ENCODE results near the gene SMCO4.

The SMCO4 gene

DNA sequence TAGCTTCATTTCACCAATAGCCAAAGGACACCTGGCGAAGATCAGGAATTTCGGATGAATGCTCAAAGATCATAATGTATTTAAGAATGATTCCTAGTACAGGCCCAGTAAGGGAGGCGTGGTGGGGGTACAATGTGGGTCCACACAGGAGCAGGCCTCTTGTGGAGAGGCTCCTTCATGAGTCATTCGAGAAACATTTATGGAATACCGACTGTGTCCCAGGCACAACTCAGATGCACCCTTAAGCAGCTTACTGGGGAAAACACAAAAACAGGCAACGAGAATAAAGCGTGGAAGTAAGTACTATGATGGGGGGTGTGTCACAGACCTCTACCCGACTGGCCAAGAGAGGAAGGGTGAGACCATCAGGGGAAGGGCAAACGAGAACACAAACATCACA lies 44.5 kb downstream of the SMCO4 start:
- DNase-seq, result no peak

DNA sequence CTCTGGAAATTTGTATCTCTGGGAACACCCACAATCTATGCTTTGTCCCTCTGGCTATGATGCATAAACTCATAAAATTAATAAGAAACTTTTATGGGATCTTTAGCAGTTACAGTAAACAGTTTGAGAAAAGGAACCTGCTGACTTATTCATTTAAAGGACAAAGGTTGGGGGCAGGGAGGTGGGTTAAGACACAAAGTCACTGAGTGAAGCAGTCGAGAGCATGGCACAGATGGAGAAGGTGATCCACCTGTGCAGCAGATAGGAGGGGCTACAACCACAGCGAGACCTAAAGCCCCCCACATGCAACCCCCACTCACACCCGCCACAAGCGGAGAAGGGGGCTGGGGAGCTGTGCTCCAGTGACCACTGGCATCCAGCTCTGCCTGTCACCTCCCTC lies 45.0 kb downstream of the SMCO4 start:
- no peak for DNase-seq

DNA sequence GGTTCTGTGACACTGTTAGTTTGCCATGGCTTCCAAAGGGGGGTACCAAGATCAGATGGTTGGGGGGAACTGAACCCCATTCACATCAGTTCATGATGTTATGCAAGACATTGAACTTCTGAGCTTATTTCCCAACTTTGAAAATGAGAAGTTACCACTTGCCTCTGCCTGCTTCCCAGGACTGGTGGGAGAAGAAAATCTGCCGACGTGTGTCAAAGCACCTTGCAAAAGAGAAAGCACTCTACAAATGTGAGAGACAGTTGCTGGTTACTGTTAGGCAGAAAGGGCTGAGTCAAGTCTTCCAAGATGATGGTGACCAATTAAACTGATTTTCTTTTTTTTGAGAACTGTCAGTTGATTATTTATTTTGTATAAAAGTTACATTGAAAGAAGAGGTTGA lies 45.6 kb downstream of the SMCO4 start:
- DNase-seq, result no peak

DNA sequence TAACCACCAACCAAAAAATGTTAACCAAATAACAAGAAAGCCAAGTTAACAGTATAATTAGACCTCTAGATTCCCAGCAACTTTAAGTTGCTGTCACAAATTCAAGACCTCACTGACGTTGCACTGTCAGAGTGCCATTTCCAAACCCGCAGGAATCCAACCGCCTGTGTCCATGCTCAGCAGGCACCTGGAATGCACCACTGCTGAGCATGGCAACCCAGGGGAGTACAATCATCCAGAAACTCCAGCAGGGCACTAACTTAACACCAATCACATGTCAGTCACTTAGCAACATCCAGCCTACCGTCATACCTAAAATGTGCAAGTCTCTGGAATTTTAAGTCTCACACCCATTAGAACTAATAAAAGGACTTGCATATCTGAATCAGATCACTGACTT lies 48.8 kb downstream of the SMCO4 start:
- DNase-seq, result no peak

DNA sequence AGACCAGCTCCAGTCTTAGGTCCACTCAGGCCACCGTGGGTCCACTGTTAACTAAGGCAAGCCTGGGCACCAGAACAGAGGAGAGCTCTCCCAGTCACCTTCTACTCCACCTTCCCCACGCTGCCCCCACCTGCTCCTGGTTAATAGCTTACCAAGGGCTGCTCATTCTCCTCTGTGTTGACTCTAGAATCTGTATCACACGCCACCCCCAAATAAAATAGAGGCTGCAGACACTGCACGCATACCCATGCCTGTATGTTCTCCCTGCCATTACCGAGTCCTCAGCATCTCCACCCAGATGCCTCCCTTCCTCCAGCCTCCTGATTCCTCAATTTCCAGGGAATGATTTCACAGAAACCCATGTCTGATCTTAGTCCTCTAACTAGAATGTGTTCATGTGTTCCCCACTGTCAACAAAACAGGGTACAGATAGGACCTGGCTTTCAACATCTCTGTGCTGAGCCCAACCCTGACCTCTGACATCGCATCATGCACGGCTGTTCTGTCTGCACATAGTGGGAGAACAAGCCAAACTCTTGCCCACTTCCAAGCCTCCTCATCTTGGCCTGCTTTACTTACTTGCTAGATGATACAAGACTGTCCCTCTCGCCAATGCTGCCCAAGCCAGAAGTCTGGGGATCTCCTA lies 49.8 kb downstream of the SMCO4 start:
- DNase-seq, result no peak

DNA sequence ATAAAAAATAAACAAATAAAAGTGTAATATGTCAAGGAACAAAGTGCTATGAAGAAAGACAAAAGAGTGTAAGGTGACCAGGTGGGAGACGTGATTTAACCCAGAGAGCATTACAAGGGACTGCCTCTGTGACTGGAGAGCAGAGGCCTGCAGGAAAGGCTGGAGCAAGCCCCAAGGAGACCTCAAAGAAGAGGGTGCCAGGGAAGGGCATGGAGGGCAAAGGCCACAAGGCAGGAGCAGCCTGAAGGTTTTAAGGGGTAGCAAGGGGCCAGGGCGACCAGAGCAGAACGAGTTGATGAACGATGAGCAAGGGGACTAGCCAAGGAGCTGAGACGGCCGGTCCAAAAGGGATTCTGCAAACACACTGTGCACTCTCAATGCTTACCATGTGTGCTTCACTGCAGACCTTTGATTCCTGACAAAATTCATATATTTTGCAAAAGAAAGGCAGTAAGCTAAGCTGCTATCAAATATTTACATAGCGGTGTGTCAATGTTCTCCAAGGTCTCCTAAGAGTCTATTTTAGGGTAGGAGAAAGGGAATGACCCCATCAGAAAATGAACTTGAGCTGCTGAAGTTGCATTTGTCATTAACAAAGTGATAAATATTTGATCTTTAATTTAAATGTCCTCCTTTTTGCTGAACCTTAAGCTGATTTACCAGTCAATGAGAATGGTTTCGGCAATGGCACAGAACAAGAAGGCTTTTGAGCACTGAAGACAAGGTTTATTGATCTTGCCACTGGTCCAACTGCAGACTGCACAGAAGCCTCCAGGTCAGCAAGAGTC lies 50.5 kb downstream of the SMCO4 start:
- DNase-seq, result no peak

DNA sequence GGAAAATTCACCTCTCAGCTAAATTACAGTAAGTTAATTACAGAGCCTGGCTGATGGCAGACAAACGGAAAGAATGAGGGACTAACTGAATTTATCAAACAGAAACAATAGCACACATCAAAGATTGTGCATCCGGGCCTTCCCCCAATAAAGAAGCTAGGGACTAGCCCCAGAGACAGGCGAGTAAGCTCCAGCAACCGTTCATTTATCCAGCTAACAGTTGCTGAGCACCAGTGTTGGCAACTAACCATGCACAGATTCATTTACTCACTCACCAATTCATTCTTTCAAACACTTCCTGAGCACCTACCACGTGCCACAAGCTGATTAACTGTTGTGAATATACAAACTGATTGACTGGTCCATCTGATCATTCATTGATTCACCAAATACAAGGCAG lies 51.2 kb downstream of the SMCO4 start:
- DNase-seq, result no peak

DNA sequence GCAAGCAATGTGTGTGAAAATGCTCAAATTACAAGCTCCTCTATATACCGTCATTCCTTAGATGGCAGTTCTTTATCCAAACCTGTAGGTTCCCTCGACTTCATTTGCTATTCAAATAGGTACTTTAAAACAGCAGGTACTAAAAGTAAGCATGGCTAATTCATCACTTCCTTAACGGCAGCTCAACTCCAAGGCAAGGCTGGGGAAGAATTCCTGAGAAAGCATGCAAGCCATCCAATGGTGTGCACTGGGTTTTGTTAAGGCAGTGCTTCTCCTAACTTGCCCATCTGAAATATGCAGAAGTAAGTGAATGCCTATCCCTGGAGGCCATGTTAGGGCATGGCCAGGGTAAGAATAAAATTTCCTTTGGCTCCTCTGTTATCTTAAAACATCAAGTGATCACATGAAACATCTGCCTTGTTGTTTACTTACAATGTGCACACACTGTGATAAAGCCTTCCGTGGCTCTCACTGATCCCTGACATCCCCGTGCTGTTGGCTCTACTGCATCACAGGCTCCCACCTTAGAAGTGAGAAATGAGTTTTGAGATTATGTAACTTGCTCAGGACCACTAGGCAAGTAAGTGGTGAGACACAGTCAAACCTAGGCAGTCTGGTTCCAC lies 52.1 kb downstream of the SMCO4 start:
- DNase-seq, result no peak

DNA sequence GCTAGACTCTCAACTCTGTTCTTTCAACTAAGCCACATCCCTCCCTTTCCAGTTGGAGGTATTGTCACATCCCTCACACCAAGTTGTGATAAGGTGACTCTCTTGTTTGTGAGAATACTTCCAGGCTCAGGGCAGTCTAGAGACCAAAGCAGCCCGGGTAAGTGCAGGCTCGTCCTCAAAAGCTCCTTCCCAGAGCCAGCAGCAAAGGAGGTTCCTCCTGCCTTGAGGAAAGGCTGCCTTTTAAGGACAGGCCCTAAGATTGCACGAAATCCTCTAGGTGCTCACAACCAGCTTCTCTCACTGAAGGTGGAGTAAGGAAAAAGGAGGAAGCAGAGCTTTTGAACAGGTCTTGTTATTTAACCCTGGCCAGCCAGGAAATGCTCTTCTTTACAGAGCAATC lies 53.4 kb downstream of the SMCO4 start:
- DNase-seq, result no peak

DNA sequence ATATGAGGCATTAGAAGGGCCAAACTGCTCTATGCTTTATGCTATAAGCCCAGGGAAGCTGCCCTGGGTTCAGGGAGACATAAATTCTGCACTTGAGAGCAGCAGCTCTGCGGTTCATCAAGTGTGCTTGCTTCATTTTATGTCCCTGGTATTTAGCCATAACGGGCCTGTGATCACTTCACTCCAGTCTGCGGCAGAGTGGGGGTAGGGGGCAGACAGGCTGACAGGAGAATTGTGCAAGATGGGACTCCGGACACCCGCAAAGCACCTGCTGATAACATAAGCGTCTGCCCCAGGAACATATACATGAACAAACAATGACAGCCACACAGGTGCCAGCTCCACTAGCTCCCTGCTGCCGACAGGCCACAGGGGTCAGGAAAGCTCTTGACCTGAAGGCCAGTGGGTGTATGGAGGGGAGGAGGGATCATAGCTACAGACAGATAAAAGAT lies 56.1 kb downstream of the SMCO4 start:
- no peak for DNase-seq

DNA sequence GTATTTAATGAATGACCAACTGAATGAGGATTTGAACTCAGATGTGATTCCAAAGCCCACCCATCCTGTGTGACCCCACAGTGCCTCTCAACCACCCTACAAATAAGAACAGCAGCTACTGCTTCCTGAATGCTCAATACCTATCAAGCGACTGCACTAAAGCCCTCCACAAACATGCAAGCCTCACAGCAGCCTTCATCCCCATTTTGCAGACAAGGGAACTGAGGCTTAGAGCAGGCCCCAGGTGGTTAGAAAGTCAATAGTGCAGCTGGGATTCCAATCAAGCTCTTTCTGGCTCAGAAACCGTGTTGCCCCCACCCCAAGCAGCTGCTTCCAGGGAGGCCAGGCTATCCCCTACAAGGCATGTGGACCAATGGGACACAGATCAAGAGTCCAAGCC lies 57.2 kb downstream of the SMCO4 start:
- no peak for DNase-seq

DNA sequence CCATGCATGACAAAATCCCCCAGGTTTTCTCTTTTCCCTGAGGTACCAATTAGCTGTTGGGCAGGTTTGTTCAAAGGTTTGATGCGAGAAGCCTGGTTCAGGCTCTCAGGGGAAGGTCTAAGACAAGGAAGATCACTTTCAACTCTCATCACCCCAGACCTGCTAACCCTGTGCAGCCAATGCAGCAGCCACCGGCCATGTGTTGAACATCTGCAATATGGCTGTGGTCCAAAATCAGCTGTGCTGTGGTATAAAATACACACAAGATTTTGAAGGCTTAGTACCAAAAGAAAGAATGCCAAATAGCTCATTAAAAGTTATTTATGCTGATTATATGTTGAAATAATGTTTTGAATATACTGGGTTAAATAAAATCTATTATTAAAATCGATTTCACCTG lies 58.5 kb downstream of the SMCO4 start:
- no peak for DNase-seq

DNA sequence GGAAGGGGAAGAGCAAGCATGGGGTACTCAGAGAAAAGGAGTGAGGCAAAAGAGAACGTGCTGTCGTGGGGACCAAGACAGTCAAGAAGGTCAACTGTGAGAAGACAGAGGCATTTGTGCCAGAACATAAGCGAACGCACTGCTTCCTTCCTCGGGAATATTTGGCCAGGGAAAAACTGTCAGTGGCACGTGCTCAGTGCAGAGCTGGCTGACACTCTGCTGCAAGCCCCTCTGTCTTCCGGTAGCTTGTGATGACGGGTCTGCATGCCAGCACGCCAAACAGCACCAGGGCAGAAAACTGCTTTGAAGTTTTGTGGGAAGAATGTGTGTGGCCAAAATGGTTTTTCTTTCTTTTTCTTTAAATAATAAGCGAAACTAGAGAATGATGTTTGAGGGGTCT lies 60.6 kb downstream of the SMCO4 start:
- no peak for DNase-seq

DNA sequence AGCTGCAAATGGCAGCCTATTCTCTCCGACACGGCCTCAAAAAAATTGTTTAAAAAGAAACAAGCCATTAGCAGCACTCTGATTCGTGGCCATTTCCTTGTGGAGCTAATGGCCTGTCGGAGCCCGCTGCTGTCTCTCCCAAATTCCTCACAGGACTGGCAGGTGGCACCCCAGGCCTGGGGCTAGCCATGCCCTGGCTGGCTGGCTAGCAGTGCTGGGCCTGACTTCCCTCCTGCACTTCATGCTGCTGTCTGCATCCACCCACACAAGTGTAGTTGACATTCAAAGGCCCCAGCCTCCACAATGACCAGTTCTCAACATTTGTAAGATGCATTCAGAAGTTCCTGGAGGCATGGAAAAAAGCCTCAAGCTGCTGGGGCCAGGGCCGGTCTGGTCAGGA lies 61.5 kb downstream of the SMCO4 start:
- DNase-seq, result no peak

DNA sequence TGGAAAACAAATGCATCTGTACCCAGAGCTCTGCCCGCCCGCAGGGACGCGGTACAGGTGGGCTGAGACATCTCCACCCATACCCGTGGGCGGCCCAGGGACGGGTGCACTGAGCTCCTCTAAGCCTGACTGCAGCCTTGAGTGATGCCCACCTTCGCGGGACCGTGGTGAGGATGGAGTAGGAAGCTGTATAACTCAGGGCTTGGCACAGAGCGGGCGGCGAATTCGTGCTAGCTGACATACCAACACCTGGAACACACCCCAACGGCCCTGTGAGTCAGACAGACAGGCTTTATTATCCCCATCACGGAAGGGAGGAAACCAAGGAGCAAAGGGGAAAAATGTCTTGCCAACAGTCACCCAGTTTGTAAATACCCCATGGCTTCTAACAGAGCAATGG lies 61.9 kb downstream of the SMCO4 start:
- DNase-seq, result no peak

DNA sequence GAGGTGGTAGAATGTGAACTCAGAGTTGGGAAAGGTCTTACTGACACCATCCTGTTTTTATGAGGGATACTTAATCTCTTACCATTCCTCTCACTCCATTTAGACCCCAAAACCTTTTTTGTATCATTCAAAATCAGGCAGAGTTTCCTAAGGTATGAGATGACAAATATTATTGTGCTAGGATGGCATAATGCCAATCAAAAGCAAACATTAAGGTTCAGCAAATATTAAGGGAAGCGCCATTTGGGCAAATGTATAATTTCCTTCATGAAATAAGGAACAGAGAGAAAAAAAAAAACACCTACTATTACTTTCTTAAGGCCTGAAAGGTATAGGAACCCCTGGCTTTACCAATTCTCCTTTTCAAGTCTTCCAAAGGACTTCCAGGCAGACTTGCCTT lies 62.4 kb downstream of the SMCO4 start:
- no peak for DNase-seq

DNA sequence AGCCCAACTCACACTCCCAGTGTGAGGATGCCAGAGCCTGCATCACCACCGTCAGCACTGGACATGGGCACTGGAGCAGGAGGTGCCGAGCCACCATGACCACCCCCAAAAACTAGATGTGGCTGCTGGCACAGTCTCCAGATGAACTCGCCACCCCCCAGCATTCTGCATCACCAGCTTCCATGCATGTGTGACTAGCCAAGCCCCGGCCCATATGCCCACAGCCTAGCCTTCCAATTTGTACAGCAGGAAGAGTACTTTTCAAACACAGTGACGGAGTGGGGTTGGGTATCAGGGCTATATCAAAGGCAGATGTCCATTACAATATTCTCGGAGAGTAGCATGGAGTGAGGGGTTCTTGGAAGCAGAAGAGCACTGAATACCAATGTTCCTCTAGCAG lies 62.9 kb downstream of the SMCO4 start:
- no peak for DNase-seq

DNA sequence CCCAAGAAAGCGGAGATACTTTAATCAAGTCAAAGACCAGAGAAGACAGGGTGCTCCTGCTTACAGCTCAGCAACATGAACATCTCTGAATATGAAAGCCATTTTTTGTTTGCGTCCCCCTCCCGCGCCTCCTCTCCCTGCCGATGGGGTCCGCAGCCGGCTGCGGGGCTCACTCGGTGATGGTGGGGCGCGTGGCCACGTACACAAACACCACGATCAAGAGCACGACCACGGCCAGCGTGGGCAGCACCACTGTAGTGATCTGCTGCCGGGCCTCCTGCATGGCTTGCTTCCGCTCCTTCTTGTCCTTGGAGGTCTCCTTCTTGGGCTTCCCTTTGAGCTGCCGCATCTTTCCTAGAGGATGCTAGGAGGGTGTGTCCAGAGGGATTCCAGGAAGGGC lies 64.3 kb downstream of the SMCO4 start:
- DNase-seq, result no peak

DNA sequence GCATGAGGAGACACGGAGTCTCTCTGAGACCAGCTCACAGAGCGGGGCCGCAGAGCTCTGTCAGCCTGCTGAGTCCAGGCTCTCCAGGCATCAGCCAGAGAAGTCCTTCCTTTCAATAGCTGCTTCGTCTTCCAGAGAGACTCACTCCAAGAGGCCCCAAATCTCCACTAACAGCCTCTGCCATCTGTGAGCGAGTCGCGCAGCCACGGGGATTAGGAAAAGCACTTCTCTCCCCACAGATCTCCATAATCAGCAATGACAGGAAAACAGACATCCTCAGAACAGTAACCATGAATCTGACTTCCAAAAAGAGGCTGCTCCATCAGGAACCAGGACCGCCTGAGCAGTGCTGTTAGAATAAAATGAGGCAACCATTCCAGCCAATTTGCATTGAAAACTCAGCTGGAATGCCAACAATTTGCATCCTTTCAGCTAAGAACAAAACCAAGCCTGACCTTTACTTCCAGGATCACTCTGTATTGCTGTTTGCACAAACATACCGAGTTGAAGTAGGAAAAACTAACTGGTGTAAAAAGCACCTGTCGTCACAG lies 65.4 kb downstream of the SMCO4 start:
- no peak for DNase-seq

DNA sequence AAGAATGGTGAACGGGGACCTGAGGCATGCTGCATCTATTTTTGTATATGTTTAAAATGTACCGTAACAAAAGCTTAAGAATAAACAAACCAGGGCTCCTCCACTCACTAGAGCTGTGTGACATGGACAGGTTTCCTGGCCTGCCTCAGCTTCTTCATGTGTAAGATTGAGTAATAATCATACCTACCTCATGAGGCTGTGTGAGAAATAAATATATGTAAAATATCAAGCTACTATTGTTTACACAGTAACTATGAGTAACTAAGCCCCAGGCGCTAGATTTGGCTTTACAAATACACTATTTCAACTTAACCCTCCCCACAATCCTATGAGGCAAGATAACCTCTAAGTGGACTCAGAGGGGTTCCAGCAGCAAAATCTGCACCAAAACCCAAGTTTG lies 66.4 kb downstream of the SMCO4 start:
- no peak for DNase-seq

DNA sequence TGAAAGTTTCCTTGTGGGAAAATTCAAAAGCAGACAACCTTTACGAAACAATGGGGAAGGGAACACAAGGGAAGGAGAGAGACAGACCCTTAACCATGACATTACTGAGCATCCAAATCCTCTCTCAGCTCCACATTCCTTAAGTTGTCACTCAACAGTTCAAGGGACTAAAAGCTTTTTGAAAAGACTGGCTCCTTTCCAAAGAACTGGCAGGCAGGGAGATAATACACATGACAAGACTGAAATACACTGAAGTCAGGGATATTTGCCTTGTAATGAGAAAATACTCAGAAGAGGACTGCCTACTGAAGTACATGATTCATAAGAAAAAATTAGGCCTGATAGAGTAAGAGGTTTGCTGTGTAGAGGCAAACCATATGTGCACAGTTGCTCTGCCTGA lies 69.1 kb downstream of the SMCO4 start:
- DNase-seq, result no peak

DNA sequence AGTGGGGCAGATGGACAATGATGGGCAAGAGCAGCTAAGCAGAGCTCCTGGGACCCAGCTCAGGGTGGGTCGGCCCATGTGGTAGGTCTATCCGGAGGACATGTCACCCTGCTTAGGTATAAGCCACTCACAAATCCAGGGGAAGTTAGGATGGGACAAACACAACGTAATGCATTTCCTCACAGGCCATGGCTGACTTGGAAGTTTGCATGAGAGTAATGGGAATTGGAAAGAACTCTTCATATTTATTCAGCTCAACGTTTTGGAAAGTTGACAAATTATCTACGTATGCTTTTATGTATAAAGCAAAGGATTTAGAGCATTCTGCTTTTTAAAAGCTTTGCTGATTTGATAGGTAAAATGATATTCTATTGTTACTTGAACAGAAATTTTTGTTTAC lies 74.9 kb downstream of the SMCO4 start:
- no peak for DNase-seq

DNA sequence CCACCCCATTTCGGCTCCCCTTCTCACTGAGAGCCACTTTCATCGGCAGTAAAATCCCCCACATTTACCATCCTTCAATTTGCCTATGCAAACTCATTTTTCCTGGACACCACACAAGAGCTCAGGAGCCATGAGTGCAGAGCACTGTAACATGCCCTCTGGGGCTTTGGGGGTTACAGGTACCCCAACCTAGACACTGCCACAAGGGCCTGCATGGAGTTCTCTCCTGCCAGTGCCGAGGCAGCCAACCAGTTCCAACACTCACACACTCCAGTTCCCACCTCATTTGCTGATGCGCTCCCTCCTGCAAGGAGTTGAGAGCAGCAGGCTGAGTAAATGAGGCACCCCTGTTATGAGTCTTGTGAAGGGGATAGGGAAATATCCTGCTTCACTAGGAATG lies 76.1 kb downstream of the SMCO4 start:
- DNase-seq, result no peak

DNA sequence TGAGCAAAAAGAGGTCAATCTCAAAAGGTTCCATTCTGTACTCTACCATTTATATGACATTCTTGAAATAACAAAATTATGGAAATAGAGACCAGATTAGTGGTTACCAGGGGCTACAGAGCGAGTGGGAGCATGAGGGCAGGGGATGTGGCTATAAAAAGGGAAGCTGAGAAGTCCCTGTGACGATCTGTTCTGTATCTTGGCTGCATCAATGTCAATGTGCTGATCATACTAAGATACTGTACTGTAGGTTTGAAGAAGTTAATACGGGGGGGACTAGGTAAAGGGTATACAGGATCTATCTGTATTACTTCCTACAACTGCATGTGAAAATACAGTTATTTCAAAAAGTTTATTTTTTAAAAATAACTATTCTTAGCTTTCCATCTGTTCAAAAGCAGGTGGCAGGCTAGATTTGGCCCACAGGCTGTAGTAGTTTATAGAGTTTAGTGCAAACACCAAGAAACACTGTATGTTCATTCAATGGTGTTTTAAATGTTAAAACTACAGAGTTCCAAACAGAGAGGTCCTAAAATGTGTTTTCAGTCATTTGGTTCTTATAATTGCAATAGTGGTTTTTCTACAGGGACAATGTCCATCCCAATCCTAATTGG lies 78.2 kb downstream of the SMCO4 start:
- no peak for DNase-seq
